HG03097 (cell line): Measurements from ENCODE around the gene MYOF.

Experiments
- ATAC-seq: cut with Tn5 transposase; IDR thresholded peaks from one replicate; pipeline ENCODE4 v1.9.1; 2021; ENCODE audit not compliant: unreplicated experiment, low FRiP score

Gene MYOF

DNA sequence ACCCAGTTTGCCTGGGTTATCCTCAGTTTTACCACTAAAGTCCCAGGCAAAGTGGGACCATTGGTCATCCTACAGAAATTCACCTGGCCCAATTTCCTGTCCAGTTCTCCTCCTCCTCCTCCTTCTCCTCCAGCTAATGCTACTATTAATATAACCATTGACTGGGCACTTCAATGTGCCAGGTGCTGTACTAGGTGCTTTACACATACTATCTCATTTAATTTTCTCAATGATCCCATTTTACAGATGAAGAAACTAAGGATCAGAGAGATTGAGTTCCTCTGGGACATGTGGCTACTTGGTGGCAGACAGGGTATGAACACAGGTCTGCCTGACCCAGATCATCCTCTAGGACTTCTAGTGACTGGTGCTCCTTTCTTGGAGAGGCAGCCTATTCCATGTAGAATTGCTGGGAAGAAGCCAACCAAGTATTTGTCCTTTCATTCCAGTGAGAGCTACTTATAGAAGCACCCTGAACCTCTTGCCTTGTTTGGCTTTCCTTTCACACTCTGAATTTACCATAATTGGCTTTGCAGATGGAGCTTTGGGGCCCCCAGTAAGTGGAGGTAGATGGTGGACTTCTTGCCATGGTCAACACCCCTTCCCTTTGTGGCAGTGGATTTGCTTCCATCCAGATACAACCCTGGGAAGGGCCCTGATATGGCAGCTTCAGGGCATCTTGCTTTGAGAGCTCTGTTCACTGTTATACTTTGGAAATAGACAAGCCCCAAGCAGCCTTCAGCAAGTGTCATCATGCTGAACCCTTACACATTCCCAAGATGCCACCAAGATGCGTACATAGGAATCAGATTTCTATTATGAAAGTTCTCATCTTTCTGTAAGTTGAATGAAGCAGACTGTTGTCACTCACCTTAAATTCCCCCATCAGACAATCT is 78.7 kb downstream of the MYOF start:
- no peak for ATAC-seq

DNA sequence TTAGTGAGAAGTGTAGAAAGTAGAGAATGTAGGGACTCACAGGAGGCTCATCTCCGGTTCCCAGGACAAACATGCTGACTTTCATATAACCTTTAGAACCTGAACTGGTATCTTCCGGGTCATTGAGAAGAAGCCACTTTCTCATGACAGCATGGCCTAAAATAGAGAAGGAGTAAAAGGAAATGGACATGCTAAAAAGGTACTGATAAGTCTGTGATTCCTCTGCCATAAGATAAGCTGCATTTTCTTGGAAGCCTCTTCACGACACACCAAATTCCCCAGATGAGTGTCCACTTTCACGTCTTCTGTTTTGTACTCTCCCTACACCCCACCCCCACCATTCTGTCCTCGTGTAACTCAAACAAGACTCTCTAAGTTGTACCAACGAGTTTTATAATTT is 79.9 kb downstream of the MYOF start:
- ATAC-seq, result no peak

DNA sequence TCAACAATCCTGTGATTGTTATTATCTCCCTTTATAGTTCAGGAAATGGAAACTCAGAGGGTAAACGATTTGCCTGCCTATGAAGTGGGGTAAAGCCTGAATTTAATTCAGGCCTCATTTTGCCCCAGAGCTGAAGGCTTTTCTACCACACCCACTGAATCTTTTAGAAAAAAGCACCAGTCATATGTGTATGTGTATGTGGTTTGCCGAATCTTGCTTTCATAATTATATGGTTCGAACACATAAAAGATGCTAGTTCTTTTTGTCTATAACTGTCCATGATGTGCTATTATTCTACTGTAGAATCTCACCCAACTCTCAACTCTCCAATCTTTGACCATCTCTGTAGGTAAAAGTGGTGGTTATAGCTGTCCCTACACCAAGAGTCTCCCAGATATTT is 83.6 kb downstream of the MYOF start:
- no peak for ATAC-seq

DNA sequence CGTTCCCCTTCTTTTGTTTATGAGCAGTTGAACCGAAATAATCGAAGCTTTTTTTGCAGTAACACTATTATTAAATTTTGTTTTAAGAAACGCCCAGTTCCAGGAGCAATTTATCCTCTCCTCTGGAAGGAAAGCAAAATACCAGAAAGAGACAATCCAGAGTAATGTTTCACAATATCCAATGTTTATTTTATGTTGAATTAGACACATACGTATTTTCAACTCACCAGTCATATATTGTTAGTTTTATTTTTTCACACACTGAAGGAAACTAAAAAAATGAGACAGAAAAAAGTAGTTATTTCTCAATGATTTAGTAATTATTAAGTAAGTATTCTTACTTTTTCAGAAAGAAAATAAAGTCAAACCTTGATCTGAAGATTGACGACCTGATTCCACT is 85.1 kb downstream of the MYOF start:
- ATAC-seq, result no peak

DNA sequence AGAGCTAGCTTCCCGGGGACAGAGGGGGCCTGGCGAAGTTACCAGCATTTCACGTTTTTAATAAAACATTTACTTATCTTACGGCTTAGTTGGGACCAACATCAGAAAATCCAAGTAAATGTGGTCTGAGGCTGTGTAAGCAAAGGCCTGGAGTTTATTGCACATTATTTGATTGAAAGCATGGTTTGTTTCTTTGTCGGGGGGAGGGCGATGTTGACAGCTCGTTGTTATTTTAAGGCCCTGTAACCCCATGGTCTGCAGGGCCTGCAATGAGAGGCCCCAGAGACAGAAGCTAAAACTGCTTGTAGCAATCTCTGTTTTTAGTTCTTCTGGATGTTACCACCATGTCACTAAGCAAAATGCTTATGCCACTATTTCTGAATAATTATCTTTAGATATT is 88.9 kb downstream of the MYOF start:
- ATAC-seq, result no peak

DNA sequence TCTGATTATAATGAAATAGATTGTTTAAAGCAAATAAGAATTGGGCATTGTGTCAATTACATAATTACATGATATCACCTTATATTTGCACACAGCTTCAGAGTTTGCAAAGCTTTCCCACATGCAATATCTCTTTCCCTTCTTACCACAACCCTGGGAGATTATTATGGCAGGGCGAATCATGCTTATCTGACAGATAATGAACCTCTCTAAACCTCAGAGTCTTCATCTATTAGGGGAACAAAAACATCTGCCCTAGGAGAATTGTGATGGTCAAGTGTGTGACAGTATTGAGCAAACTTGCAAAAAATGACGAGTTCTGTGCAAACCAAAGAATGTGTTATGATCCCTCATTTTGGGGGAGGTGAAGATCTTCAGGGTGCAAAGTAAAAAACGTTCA is 90.0 kb downstream of the MYOF start:
- ATAC-seq, result no peak

DNA sequence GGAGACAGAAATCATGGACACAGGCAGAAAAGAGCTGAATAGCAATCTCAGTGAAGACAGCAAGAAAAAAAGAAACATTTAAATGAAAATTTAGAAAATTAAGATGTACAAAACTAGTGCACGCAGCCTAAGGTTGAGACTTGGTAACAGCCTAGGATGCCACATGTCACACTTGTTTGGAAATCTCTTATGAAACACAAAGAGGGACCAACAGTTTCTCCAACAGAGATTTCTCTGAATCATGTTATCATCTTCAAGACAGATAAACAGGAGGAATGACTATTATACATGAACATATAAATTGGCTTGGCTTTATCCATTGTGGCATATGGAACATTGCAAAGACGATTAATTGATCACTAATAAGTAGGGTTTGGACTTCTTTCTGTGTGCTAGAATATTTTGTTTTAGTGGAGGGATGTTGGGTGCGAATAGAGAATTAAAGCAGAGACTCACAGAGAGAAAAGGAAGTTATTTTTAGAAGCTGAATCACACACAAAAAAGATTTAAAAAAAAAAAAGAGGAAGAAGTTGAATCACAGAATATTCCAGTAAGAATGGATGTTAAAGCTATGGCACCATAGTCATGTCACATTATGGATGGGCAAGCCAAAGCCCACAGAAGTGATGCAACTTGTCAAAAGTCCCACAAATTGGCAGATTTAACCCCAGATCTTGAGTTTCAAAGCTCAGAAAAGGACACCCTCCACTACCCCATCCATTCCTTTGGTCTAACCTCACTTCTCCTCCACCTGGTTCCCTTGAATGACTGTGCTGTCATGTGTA is 91.6 kb downstream of the MYOF start:
- ATAC-seq, result no peak

DNA sequence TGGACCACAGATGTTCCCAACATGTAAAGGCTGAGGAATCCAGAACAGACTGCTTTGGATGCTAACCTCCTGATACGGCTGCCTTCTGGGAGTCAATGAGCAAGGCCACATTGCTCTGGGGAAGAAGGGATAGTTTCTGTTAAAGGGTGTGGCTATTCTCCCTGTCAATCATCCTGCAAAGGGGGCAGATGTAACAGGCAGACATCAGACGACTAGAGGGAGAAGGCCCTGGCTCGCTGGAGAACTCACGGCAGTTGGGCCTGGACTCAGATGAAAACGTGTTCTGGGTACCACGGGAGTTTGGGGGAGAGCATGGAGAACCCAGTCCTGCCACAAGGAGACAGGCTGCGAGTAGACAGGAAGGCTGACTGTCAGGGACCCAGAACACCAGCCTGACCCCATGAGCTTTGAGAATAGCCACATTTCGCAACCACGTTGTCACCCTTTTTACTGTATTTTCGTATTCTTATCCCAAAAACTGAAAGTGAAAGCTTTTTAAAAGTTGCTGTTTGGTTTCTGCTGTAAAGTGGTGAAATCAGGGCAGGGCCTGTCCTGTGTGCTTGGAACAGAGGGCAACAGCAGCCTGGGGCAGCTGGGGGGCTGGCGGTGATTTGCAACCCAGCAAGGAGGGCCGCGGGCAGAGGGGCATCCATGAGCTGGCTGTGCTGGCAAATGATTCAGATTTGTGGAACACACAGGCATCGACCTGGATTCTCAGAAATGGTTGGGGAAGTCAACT is 95.3 kb downstream of the MYOF start:
- ATAC-seq, result no peak

DNA sequence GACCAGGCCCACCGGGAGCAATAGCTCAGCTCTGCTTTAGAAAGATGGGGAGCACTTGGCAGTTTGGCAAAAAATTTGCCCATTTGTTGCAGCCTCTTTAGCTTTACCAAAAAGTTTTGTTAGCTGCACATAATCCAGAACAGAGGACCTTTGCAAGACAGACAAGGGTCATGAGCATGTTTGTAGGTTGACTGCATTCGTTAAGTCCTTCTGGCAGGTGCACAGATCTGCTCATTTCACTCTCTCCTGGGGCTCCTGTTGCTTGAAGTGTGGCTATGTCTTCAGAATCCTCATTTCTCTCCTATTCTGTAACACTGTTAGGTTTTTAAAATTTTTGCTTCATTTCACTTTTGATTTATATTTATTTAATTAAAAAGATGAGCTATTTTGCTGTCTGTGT is 96.8 kb downstream of the MYOF start:
- ATAC-seq, result no peak

DNA sequence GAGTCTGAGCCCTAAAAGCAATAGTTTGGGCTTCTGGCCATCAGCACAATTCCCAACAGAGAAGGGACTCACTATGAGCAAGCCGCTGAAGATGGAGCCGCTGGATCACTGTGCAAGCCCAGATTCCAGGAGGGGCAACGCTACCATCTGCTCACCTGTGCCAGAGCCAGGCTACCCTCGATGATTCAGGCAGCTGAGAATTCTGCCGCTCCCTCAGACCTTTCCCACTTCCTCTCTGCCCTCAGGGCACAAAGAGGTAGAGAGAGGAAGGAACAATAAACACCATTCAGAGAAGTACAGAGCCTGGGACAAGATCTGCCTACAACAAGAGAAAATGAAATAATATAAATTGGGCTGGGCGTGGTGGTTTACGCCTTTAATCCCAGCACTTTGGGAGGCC is 98.1 kb downstream of the MYOF start:
- no peak for ATAC-seq

DNA sequence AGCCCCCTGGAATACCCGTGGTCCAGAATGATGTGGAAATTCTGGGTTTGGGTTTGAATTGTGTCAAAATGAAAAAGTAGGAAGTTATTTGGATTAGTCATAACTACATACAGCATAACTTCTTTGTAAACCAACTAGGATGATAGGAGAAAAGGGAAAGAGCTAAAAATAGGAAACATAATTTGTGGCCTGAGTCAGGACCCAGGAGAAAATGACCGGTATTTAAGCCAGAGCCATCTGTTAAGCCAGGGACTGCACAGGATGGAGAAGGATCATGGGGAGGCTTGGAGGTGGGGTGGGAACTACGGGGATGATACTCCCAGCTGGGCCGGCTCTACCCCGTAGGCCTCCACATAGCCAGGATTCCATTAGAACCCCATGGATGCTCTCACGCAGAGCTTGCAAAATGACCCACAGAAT is 98.6 kb downstream of the MYOF start:
- no peak for ATAC-seq

DNA sequence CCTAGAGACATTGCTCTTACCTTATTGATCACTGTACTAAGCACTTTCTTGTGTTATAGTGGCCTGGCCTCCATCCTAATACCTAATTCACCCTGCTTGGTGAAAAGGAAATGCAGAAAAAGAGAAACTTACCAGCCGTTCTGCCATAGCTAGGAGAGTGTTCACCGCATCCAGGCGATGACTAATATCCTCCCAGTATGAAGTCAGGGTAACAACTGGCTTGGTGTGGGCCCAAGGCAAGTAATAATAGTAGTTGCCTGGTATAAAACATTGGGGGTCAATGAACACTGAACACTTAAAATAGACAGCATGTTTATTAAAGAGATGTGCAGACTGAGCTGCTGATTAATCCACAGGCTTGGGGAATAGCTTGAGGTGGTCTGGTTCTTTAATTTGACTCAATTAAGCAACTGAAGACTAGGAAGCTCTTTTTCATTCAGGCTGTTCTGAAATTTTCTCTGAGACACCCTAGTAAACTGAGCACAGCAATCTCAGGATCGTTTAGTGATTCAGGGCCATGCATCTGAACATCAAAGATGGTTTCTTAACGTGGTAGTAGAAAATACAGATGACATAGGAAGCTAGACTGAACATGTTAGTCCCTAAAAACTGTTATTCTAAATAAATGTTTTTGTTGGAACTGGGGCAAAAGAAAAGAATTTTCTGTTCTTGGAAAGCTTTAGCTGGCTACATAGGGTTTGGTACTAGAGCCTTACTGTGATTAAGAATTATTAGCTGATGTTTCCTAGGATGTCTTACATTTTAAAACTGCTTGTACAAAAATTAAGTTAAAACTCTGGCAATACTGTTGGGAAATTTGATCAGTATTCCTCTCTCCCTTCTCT is 102.2 kb downstream of the MYOF start:
- ATAC-seq, result no peak

DNA sequence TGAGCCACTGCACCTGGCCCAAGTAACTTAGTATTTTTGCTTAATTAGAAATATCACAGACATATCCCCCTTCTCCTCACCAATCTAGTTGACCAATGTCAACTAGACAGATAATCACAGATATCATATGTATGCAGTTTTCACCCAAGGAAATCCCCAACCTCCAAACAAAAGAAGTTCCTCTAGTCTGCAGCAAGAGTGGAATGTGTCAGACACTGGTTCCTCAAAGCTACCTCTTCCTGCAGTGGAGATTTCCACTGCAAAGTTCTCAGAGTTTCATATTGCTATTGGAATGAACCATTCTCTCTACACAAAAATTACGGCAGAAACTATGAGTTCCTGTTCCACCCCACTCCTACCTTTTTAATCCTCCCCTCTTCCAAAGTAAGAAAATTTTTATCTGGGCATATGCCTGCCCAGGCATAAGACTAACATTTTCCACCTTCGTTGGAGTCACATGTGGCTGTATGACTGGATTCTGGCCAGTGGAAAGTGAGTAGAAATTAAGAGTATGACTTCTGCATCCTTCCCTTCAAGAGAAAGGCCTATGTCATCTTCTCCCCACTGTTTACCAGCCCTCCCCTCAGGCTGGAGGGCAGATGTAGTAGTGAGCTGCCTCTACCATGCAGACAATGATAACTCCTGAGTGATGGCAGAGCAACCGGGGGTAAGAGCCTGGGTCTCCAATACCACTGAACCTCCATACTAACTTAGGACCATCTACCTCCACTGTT is 103.0 kb downstream of the MYOF start:
- ATAC-seq, result no peak

DNA sequence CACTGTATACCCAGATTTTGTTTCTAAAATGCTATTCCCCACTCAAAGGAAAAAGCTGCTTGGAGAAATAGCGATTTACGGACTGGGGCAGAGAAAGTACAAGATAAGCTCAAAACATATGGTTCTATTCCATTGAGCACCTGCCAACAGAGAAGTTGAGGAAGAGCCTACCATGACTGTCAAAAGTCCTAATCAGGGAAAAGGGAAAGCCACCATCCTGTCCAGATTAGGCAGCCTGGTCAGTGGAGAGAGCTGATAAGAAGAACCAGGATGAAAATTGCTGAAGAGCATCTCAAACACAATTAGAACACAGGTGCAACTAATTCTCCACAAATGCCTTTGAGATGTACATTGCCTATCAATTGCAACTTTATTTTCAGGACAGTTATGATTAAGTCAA is 104.1 kb downstream of the MYOF start:
- ATAC-seq, result no peak

DNA sequence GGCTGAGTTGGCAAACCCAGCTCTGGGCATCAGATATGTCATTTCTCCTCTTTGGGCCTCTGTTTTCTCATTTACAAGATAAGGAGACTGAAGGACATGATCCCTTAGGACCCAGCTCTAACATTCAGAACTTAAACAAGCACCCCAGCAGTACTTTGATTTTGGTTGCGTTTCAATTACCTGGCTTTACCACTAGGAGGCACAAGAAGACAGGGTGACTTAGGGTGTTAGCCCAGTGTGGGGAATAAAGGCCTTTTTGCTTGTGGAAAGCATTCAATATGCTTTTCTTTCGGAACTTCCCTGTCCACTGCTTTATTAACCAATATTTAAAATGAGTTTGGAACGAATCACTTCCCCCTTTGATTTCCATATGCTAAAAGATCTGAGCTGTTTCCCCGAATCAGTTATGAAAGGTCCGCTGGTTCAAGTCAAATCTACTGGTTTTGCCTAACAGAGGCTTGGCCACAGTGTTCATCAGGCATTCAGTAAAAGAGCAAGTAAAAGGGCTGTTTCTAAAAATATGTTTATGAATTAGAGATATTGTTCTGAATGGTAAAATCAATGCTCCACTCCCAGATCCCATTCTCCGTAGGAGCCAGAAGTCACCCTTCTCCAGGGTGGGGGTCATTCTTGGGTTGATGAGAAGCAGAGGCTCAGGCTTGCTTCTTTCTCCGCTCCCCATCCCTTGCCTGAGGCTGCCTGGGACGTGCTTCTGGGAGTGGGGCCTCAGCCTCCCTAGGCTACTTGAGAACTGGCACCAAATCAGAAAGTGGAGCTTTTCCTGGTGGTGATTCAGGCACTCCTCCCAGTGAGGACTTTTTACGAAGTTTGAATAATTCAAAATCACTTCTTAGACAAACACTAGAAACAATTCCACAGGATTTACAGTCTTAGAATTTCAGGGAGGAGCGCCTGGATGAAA is 105.5 kb downstream of the MYOF start:
- ATAC-seq, result no peak

DNA sequence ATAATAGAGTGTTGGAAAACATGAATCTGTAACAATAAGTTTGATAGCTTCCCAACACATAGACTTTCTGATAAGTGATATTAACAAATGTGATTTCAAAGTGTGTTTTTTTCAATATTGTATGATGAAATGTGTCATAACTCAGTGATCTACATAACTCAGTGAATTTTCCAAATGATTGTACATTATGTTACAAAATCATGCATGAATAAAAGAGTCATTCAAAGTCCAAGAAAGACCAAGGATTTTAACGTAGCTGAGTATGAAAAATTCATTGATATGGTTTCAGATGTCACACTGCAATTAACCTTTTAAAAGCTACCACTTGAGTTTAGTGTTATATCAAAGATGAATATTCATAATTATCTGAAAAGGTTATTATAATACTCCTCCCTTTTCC is 111.2 kb downstream of the MYOF start:
- ATAC-seq, result no peak

DNA sequence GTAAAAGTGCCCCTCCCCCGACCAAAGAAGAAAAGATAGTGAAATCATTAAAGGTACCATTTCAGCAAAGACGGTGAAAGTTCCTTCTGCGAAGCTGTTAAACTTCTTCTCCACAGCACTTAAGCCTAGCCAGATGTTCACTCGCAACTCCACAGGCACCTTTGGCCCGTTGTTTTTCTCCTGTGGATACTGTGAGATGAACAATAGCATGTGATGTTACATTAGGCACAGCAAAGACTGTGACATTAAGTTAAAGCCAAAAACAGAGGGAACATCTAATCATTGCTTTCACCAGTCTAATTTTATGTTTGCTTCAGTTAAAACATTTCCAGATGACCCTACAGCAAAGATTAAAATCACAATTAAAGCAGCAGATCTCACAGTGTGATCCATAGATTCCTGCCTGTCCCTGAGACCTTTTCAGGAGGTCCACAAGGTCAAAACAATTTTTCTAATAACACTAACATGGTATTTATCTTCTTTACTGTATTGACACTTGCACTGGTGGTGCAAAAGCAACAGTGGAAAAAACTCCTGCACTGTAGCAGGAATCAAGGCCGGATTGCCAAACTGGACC is 112.5 kb downstream of the MYOF start:
- ATAC-seq, result no peak

DNA sequence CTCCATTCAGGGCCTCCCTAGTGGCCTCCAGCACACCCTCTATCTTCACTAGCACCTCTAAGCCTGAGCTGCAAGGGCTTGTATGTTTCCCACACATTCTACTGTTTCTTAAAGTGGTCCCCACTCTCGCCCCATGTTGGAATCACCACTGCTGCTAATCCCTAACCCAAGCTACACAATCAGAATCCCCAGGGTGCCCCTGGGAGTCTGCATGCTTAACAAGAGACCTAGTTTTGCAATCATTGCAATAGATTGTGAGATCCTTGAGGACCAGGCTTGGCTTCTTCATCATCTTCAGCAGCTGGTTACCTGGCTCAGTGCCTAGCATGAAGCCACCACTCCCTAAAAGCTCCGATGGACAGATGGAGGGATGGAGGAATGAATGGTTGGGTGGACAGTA is 113.9 kb downstream of the MYOF start:
- no peak for ATAC-seq
